HepG2 (cell line): Measurements from ENCODE around the gene P2RY6. TPM values are rescaled to one million over a fixed set of nuclear protein-coding genes. Genes with fewer than 3 reads are reported as not detected.
A peak's percentile ranks its signal among the peaks of the same experiment; 100 is the strongest.

Experiments used
- ATF1 ChIP-seq: IDR thresholded peaks from 2 replicates; pipeline ENCODE4 v1.6.1; 2016; ENCODE audit warnings: mild to moderate bottlenecking, control low read depth
- GFI1 ChIP-seq: sonication (generic); formaldehyde crosslinking; IDR thresholded peaks from 2 replicates; pipeline ENCODE4 v1.5.0; 2020; ENCODE audit warnings: missing genetic modification reagents, mild to moderate bottlenecking, borderline replicate concordance
- MIXL1 ChIP-seq: IDR thresholded peaks from 2 replicates; pipeline ENCODE4 v1.6.1; 2016
- MZF1 ChIP-seq: sonication (generic); formaldehyde crosslinking; IDR thresholded peaks from 2 replicates; pipeline ENCODE4 v1.8.1; 2023; ENCODE audit warnings: mild to moderate bottlenecking, missing genetic modification reagents, borderline replicate concordance
- NFRKB ChIP-seq: fragments of 450-650 bp; IDR thresholded peaks from 2 replicates; pipeline ENCODE4 v1.6.1; 2017
- NRL ChIP-seq: sonication (generic); formaldehyde crosslinking; IDR thresholded peaks from 2 replicates; pipeline ENCODE4 v1.5.0; 2020; ENCODE audit warnings: missing genetic modification reagents, mild to moderate bottlenecking, moderate library complexity, borderline replicate concordance
- PPARG ChIP-seq: conservative IDR thresholded peaks from 2 replicates; pipeline ENCODE4 v1.6.1; 2016; ENCODE audit warnings: missing biosample characterization, missing genetic modification reagents
- RAD21 ChIP-seq: fragments of 450-650 bp; formaldehyde crosslinking; IDR thresholded peaks from 2 replicates; pipeline ENCODE4 v1.5.0; 2020; ENCODE audit warnings: mild to moderate bottlenecking
- TMF1 ChIP-seq: sonication (generic); formaldehyde crosslinking; IDR thresholded peaks from 2 replicates; pipeline ENCODE4 v1.8.1; 2022; ENCODE audit warnings: low read depth, missing genetic modification reagents
- ZBTB4 ChIP-seq: sonication (generic); formaldehyde crosslinking; IDR thresholded peaks from 2 replicates; pipeline ENCODE4 v1.4.0; 2020; ENCODE audit warnings: missing genetic modification reagents, mild to moderate bottlenecking, borderline replicate concordance
- ZFP36L1 ChIP-seq: sonication (generic); formaldehyde crosslinking; IDR thresholded peaks from 2 replicates; pipeline ENCODE4 v1.8.0; 2022; ENCODE audit warnings: mild to moderate bottlenecking, missing genetic modification reagents, moderate library complexity
- ZNF136 ChIP-seq: sonication (generic); formaldehyde crosslinking; IDR thresholded peaks from 2 replicates; pipeline ENCODE4 v1.8.1; 2022; ENCODE audit warnings: low read depth, mild to moderate bottlenecking, moderate library complexity, missing genetic modification reagents
- ZNF30 ChIP-seq: sonication (generic); formaldehyde crosslinking; IDR thresholded peaks from 2 replicates; pipeline ENCODE4 v1.5.0; 2020; ENCODE audit warnings: mild to moderate bottlenecking, missing genetic modification reagents
- ZNF34 ChIP-seq: sonication (generic); formaldehyde crosslinking; IDR thresholded peaks from 2 replicates; pipeline ENCODE4 v1.4.0; 2020; ENCODE audit warnings: mild to moderate bottlenecking, missing genetic modification reagents, borderline replicate concordance
- ZNF7 ChIP-seq: IDR thresholded peaks from 2 replicates; pipeline ENCODE4 v1.6.1; 2016; ENCODE audit warnings: missing biosample characterization, missing genetic modification reagents
- ZNF749 ChIP-seq: sonication (generic); formaldehyde crosslinking; IDR thresholded peaks from 2 replicates; pipeline ENCODE4 v1.8.0; 2022; ENCODE audit warnings: mild to moderate bottlenecking, missing genetic modification reagents, moderate library complexity, borderline replicate concordance
- ZNF841 ChIP-seq: sonication (generic); formaldehyde crosslinking; IDR thresholded peaks from 2 replicates; pipeline ENCODE4 v1.8.1; 2023; ENCODE audit warnings: missing genetic modification reagents, borderline replicate concordance
- ZSCAN12 ChIP-seq: sonication (generic); formaldehyde crosslinking; IDR thresholded peaks from 2 replicates; pipeline ENCODE4 v1.9.0; 2021; ENCODE audit warnings: mild to moderate bottlenecking, missing genetic modification reagents
- polyA plus RNA-seq, 8 experiments: library from polyadenylated mRNA; depleted of rRNA in 3 of 8; stranded (reverse) in 7 of 8; unstranded in 1 of 8; fragments of >200 nt; fragmentation: Illumina TruSeq in 4 of 8; extraction: Trizol in 4 of 8; gene quantifications; 2 replicates each; pipeline versions ENCODE4 v1.2.1 to v1.2.3, GENCODE V29; 2011 to 2016; ENCODE audit warnings: low read depth in 4 of 8, missing spikeins in 1 of 8, mixed read lengths in 1 of 8; ENCODE audit not compliant: insufficient read depth in 1 of 8
- total RNA-seq, 5 experiments: library from RNA; depleted of rRNA; stranded (reverse); fragments of >200 nt; fragmentation: Illumina TruSeq; extraction: Trizol; gene quantifications; 2 replicates each; pipeline ENCODE4 v1.2.3, GENCODE V29; 2016; ENCODE audit warnings: low read depth in 1 of 5
- TF ChIP-seq, protein P1 (sequence below): sonication (generic); formaldehyde crosslinking; IDR thresholded peaks from 2 replicates; pipeline ENCODE4 v1.8.1; 2023; ENCODE audit warnings: missing genetic modification reagents, inconsistent platforms, borderline replicate concordance
- TF ChIP-seq, protein P2 (sequence below): sonication (generic); formaldehyde crosslinking; conservative IDR thresholded peaks from 2 replicates; pipeline ENCODE4 v1.8.0; 2022; ENCODE audit warnings: mild to moderate bottlenecking, moderate library complexity, missing genetic modification reagents
- TF ChIP-seq, protein P3 (sequence below): sonication (generic); formaldehyde crosslinking; IDR thresholded peaks from 2 replicates; pipeline ENCODE4 v1.5.0; 2020; ENCODE audit warnings: missing genetic modification reagents, mild to moderate bottlenecking, borderline replicate concordance

Gene P2RY6
- total and polyA plus RNA-seq, 2 of the 13 experiments (the other 11 are each of a cell fraction or from before 2014, with no cell fraction given): 0.09 to 0.29 TPM

- TF ChIP-seq GFI1: no peak
- TF ChIP-seq, protein P1, sequence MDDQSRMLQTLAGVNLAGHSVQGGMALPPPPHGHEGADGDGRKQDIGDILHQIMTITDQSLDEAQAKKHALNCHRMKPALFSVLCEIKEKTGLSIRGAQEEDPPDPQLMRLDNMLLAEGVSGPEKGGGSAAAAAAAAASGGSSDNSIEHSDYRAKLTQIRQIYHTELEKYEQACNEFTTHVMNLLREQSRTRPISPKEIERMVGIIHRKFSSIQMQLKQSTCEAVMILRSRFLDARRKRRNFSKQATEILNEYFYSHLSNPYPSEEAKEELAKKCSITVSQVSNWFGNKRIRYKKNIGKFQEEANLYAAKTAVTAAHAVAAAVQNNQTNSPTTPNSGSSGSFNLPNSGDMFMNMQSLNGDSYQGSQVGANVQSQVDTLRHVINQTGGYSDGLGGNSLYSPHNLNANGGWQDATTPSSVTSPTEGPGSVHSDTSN (CRISPR knock-in tag): no peak
- TF ChIP-seq ZNF34 (CRISPR knock-in tag): no peak
- TF ChIP-seq NFRKB: no peak
- no peak for TF ChIP-seq PPARG (CRISPR knock-in tag)
- TF ChIP-seq MZF1: no peak
- no peak for TF ChIP-seq ZNF841
- no peak for TF ChIP-seq ATF1 (CRISPR knock-in tag)
- TF ChIP-seq, protein P2, sequence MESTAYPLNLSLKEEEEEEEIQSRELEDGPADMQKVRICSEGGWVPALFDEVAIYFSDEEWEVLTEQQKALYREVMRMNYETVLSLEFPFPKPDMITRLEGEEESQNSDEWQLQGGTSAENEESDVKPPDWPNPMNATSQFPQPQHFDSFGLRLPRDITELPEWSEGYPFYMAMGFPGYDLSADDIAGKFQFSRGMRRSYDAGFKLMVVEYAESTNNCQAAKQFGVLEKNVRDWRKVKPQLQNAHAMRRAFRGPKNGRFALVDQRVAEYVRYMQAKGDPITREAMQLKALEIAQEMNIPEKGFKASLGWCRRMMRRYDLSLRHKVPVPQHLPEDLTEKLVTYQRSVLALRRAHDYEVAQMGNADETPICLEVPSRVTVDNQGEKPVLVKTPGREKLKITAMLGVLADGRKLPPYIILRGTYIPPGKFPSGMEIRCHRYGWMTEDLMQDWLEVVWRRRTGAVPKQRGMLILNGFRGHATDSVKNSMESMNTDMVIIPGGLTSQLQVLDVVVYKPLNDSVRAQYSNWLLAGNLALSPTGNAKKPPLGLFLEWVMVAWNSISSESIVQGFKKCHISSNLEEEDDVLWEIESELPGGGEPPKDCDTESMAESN (CRISPR knock-in tag): 0 out of 2 replicates have a peak, but pooled peaks have one; percentile 55
- TF ChIP-seq ZNF136 (CRISPR knock-in tag): no peak
- TF ChIP-seq NRL (CRISPR knock-in tag): peak; percentile 68; the same call in 1 of the 2 replicates
- TF ChIP-seq MIXL1 (CRISPR knock-in tag): no peak
- TF ChIP-seq ZNF30 (CRISPR knock-in tag): no peak
- 0 out of 2 replicates have a peak, but pooled peaks have one; percentile 42 for TF ChIP-seq TMF1 (CRISPR knock-in tag)
- TF ChIP-seq RAD21 (CRISPR knock-in tag): peak; percentile 96
- TF ChIP-seq ZSCAN12 (CRISPR knock-in tag): no peak
- no peak for TF ChIP-seq ZFP36L1 (CRISPR knock-in tag)
- no peak for TF ChIP-seq ZNF749 (CRISPR knock-in tag)
- TF ChIP-seq, protein P3, sequence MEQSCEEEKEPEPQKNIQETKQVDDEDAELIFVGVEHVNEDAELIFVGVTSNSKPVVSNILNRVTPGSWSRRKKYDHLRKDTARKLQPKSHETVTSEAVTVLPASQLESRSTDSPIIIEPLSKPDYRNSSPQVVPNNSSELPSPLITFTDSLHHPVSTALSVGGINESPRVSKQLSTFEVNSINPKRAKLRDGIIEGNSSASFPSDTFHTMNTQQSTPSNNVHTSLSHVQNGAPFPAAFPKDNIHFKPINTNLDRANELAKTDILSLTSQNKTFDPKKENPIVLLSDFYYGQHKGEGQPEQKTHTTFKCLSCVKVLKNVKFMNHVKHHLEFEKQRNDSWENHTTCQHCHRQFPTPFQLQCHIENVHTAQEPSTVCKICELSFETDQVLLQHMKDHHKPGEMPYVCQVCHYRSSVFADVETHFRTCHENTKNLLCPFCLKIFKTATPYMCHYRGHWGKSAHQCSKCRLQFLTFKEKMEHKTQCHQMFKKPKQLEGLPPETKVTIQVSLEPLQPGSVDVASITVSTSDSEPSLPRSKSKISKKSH (CRISPR knock-in tag): peak; percentile 49; the same call in 1 of the 2 replicates
- TF ChIP-seq ZBTB4 (CRISPR knock-in tag): no peak
- no peak for TF ChIP-seq ZNF7 (CRISPR knock-in tag)
Measured at GRCh38 chr11:73288873-73289707, 17.0 kb downstream of the P2RY6 start (continued).
